ENCODE results near the gene TLE7.

The TLE7 gene

DNA sequence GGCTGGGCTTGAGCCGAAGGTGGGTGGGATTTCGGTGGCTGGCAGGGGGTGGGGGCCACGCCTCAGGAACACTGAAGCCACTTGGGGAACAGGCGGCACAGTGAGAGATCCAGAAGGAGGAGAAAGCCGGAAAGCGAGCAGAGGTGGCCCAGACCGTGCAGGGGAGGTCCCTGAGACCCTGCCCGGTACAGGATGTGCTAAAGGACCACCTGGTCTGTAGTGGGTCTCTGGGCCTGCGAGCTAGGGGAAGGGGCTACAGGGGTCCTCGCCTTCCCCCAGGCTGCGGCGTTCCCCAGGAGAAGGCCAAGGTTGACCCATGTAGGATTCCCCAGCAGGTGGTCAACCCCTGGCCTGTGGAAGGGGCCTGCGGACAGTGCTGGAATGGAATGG lies at the start of gene TLE7:
TLE7 (minus strand) TSS at position 4 of the 390 bp plus-strand sequence. CDS start 8,730 bp downstream, outside the sequence.
- DNase-seq (ENCODE audit: low read depth), result no peak

DNA sequence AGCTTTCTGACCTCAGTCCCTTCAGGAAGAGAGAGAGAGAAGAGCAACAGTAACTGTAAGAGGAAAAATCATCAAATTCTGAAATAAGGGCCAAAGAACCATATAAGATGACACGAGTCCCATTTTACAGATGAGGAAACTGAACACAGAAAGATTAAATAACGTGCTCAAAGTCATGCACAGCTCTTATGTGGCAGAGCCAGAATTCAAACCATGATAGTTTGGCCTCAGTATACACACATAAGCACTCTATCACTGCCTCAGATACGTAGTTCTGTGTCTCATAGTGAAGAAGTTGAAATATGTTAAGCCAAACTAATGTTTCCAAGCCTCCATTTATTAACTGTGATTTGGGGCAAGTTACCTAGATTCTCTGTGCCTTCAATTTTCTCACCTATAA lies 49.2 kb upstream of the TLE7 start:
- DNase-seq (ENCODE audit: low read depth), result no peak

DNA sequence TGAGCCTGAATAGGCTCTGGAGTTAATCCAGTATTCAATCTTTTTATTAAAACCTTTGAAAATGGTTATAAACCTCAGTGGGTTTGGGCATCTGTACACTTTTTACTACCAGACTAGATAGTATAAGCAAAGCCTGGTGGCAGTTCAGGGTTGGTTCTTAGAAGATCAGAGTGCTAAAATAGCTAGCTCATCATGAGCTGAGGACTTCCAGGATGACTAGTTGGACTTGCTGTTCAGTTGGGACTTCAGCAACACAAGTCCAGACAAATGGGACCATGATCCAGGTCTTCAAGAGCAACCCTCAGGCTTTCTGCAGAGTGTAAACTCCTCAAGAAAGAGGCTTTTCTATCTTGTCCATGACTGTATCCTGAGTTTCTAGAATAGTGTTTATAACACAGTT lies 48.5 kb upstream of the TLE7 start:
- DNase-seq (ENCODE audit: low read depth), result no peak

DNA sequence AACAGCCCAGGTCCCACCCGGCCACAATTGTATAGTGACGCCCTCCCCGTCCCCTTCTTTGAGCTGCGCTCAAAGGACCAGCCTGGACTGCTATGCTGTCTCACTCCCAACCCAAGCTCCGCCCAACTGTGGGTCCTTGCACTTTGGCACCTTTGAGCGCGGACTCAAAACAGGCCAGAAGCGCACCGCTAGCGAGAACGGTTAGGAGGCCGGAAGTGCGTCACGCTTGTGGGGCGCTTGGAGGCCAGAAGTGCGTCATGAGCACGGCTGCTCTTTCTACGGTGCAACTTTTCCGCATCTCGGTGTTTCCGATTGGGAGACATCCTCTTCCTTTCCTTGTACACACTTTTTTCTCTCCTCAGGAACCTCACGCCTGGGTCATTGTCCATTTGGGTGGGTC lies 47.3 kb upstream of the TLE7 start, which contains the start of gene ZNF19:
ZNF19 (minus strand) TSS at position 203 of the 400 bp plus-strand sequence. CDS start 7,210 bp downstream, outside the sequence.
- no peak for DNase-seq (ENCODE audit: low read depth)

DNA sequence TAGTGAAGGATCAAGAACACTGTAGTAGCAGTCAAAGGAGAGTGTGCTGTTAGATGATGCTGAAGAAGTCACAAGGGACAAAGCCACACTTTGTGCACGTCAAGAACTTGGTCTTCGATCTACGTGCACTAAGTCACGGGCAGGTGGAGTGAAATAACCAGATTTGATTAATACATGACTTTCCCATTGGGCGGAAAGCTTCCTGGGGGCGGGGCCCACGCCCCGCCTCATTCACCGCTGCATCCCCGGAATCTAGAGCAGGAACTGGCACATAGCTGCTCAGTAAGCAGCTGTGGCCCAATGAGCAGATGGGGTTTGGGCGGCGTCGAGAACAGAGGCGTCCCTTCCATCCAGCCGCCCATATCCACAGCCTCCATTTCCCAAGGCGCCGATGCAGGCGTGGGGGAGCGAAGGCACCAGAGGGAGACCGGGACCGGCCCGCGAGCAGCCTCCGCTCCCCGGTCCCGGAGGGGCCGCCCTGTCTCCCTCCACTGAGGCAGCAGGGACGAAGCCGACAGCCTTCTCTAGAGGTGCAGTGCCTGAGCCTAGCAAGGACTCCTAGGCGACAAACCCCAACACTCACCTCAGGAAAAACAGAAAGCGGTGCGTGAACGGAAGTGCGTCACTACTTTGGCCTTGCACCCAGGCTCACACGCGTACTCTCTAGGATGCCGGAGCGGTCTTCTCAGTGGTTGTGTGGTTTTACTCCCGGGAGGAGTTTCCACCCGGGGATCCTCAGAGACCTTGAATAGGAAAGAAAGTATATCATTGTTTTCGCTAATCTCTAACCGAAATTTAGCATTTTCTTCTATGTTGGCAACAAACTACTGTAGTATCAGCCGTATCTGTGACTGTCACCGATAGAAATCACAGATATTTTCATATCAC lies 42.4 kb upstream of the TLE7 start:
- peak; percentile 70 for DNase-seq (ENCODE audit: low read depth)

DNA sequence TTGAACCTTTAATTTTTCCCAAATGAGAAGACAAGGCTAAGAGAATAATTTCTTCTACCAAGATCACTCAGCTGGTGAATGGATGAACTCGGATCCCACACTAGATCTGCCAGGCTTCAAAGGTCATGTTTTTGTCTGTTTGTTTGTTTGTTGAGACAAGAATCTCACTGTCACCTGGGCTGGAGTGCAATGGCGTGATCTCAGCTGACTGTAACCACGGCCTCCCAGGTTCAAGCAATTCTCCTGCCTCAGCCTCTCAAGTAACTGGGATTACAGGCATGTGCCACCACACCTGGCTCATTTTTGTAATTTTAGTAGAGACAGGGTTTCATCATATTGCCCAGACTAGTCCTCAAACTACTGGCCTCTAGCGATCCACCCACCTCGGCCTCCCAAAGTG lies 40.7 kb upstream of the TLE7 start:
- no peak for DNase-seq (ENCODE audit: low read depth)

DNA sequence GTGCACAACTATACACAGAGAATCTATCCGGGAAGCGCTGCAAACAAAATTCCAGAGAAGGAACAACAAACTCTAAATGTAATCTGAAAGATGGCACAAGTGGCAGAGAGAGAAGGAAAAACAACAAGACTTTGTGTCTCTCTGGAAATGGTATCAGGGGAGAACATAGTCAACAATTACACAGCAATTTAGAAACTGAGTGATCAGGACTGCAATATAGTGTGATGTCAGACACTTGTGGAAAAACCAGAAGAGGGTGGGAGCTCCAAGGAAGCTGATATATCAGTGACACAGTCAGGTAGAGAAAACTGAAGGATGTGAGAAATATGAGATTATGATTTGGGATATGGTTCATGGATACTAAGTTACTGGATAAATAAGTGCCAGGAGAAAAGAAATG lies 39.1 kb upstream of the TLE7 start:
- no peak for DNase-seq (ENCODE audit: low read depth)

DNA sequence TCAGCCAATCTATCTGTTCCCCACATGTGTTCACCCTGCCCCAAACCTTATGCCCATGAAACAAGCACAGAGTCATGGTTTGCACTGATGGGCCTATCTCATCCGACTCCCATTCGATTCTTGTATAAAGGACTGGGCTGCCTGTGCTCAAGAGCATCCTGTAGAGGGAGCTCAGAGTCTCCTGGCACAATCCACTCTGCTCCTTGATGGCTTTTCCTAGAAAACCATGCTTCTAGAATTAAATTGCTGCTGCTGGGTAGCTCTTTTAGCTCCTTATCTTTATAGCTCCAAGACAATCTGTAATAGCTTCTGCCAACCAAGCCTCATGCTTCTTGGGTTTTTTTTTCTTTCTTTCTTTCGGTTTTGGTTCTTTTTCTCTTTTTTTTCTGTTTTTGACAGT lies 37.6 kb upstream of the TLE7 start:
- no peak for DNase-seq (ENCODE audit: low read depth)

DNA sequence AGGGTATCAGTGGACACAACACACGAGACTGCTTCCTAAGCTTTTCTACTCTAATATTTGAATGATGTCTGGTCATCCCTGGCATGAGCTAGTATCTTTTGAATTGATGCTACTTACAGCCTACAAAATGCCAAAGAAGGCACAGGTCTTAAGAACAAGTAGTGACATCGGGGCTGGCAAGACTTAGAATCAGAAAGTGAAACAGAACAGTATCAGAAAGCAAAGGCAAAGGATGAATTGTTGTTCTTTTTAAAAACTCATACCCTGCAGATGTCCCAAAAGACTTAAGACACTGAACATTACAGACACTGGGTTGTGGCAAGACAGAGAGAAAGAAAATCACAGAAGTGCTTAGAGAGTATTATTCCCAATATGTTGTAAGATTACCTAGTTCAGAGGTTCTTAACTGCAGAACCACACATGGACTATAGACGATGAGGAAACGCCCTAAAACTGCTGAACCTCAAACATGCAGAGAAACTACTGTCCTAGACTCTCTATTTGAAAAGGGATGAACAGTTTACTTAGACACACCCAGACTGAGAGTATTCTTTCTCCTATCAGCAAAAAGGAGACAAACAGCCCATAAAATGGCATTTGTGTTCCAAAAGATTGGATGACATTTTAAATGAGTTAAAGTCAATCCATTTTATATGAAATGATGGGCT lies 34.7 kb upstream of the TLE7 start:
- DNase-seq (ENCODE audit: low read depth), result no peak

DNA sequence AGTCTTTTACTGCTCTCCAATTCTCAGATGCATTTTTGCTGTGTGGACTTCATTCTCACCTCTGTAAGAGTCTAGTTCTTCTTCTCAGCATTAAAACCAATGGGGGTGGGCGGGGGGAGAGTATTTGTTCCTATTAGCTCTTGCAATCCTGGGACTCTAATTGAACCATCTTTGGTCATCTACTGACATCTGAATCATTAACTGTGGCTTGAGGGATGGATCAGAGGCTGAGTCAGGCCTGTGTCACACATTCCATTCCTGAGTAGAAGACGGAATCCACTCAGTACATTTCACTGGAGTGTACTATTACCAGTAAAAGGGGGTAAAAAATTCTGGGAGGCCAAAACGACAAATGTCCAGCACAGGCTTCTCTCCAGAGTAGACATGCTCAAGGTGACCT lies 33.0 kb upstream of the TLE7 start:
- DNase-seq (ENCODE audit: low read depth), result no peak

DNA sequence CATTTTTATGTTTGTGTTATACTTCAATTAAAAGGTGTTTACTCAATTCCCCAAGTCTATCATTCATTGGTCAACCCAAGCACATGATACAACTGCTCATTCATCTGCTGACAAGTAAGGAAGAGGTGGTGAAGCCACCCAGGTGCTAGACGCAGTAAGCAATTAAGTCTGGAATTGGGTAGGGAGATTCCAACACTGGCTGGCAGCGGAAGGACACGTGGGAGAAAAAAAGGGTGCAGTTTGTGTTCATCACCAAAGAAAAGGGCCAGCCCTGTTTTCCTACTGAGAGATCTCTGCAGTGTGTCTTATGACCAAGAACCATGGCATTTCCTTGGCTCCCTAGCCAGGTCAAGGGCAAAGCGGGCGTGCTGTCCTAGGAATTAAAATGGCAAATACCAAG lies 32.0 kb upstream of the TLE7 start:
- no peak for DNase-seq (ENCODE audit: low read depth)

DNA sequence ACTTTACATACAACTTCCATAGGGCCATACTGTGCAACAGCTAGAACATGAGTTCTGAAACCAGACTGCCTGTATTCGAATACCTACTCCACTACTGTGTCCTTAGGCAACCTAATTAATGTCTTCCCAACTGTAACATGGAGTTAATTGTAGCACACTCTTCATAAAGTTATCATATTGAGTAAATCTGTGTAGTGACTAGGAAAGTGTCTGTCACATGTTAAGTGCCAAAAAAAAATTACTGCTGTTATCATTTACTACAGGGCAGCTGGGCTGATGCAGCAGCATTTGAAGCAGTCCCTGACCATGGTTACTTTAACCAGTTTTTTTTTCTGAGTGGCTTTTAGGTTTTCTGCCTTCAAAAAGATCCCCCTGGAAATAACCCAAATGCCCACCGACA lies 31.1 kb upstream of the TLE7 start:
- DNase-seq (ENCODE audit: low read depth), result no peak

DNA sequence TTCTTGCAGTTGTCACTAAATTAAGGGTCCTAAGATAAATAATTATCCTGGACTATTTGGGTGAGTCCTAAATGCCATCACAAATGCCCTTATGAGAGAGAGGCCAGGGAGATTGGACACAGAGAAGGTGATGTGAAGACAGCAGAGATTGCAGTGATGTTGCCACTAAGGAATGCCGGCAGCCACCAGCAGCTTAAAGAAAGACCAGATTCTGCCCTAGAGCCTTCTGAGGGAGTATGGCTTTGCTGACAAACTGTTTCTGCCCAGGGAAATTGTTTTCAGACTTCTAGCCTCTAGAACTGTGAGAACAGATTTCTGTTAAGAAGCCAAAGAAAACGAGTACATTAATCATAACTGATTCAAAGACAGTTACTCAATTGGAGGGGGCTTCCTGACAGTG lies 30.2 kb upstream of the TLE7 start:
- DNase-seq (ENCODE audit: low read depth), result no peak

DNA sequence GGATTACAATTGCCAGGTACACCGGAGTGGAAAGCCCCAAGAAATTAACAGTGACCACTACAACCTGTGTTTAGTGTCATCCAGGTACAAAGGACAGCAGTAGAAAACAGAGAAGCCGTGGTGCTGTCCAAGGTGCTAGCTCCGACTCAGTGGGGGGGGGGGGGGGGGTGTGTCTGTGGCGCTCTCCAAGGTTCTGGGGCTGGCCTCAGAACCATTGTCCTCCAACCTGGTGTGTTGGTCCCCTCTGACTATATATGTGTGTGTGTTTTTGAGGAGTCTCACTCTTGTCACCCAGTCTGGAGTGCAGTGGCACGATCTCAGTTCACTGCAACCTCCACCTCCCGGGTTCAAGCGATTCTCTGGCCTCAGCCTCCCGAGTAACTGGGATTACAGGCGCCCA lies 26.0 kb upstream of the TLE7 start:
- DNase-seq (ENCODE audit: low read depth), result peak; percentile 1

DNA sequence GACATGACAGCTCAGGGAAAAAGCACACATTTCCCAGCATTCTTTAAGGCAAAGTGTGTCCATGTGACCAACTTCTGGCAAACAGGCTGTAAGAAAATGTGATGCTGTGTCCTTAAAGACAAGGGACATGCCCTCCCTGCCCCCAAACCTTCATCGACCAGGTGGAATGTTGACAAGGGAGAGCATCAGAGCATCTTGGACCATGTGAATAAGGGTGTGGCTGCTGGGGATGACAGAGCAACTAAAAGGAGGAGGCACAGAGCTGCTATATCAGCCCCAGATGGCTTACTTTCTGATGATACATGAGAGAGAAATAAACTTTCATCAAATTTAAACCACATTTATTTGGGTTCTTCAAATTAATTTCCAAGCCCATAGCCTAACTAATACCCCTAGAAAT lies 22.4 kb upstream of the TLE7 start:
- no peak for DNase-seq (ENCODE audit: low read depth)

DNA sequence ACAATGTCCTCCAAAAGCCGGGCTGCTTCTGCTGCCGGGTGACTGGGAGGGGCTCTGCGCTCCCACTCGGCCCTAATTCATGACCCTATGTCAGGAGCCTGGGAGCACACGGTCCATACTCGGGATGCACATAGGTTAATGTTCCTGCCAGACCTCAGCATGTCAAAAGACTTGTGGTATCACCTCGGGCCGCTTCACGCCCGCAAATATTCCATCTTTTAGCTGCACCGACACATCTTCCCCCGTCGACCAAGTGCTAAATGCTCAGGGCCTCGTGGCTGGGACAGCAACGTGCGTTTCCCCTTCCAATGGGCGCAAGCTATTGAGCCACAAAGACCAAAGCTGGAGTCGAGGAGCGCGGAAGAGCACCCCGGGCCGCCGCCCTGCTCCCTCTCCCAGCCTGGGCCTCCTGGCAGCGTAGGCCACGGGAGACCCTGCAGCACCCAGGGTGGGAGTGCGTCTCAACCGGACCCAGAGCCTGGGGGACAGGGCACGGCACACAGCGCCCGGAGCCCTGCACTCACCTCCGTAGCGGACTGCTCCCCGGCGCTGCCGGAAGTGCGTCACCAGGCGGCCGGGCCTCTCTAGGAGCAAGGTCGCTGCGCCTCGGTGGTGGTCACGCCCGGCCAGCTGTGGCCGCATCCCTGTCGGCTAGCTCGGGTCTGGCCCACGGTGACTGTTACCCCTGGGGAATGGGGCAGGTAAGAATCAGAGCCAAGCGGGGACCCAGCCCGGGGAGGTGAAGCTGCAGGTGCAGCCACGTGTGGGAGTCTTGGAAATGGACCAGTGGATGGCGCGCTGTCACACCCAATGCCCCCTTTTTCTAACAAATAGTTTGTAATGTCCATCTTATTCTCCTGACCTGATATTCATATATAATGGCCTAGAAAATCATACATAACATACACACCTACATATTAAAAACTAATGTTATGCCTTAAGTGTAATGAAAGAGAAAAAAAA lies 20.1 kb upstream of the TLE7 start, which contains the start of gene ZNF23:
ZNF23 (minus strand) TSS at position 562 of the 963 bp plus-strand sequence. CDS start 5,451 bp downstream, outside the sequence.
- peak; percentile 72 for DNase-seq (ENCODE audit: low read depth)

DNA sequence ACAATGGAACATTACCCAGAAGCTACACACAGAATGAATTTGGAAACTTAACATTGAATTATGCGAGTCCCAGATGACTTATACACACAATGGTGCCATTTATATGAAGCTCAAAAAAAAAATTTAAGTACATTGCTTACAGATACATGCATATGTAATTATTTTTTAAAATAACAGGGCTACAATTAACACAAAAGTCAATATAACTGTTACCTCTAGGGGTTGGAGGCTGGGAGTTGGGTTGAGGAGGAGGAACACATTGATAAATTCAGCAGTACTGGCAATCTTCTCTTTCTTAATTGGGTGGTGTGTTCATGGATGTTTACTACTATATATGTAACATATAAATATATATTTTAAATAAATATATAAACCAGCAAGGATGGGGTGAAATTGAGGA lies 19.1 kb upstream of the TLE7 start:
- no peak for DNase-seq (ENCODE audit: low read depth)

DNA sequence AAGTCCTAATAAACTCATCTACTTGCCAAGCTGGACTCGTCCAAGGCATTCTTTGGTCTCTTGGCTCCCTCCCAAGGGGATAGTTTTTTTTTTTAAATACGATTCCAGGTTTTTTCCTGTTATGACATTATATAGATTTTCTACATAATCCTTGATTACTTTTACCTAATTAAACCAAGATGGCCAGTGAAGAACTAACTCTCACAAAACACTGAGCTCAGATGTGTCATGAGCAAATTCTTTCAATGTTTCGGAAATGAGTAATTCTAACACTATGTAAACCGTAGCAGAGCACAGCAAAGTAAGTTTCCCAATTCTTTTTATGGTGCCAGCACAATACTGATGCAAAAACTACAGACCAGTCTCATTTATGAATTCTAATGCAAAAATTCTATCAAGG lies 18.4 kb upstream of the TLE7 start:
- no peak for DNase-seq (ENCODE audit: low read depth)

DNA sequence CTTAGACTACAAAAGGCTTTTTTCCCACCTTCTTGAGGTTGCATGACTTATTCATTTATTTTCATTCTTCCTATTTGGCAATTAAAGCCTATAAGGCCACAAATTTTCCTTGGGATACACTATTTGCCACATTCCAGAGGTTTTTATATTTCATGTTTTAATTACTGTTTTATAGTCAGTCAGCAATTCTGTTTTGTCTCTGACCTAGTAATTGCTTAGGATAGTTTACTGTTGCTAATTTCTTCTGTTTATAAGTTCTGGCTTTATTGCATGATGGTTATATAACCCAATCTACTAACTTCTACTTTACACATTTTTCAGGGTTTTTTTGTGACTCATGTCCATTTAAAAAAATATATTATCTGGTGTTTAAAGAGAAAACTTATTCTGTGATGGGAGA lies 17.7 kb upstream of the TLE7 start:
- DNase-seq (ENCODE audit: low read depth), result no peak

DNA sequence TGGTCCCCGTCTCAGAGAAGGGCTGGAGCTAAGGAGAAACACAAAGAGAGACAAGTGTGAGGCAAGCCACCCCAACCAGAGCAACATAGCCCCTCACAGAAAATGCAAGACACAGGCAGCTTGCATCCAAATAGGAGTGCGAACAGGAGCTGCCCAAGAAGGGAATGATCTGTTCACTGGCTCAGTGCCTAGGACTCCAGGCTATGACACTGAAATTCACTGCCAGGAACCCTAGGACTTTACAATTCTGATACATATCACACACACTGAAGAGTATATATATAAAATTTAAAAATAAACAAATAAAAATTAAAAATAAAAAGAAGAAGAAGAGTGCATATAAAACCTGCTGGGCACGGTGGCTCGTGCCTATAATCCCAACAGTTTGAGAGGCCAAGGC lies 14.9 kb upstream of the TLE7 start:
- DNase-seq (ENCODE audit: low read depth), result no peak

DNA sequence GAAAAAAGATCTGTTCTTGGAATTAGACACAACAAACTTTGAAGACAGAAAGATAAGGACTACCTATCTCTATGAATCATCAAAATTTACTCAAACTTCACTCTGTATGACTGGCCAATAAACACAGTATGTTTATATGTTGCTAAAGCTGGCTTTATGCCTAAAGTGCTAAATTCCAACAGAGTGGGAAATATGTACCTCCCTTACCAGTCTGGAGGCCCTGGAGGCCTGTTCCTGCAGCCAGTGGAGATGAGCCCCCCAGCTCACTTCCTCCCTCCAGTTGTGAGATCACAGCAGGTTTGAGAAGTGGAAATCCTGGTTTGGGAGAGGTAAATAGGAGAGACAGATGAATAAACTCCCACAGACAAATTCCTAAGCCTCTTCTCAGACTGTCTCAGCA lies 11.2 kb upstream of the TLE7 start:
- DNase-seq (ENCODE audit: low read depth), result no peak

DNA sequence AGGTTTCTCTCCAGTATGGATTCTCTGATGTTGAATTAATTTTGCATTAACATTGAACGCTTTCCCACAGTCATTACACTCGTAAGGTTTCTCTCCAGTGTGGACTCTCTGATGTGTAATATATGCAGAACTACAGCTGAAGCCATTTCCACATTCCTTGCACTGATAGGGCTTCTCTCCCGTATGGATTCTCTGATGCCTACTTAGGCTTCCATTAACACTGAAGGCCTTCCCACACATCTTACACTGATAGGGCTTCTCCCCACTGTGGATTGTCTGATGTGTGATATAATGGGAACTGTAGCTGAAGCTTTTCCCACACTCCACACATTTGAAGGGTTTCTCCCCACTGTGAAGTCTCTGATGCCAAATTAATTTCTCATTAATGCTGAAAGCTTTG lies 7.2 kb upstream of the TLE7 start:
- DNase-seq (ENCODE audit: low read depth), result no peak

All from activated T-cell treated with anti-CD3 and anti-CD28 coated beads for 24 hours (primary cell).